ENCODE measurements around the gene PODXL2.
A peak's percentile ranks its signal among the peaks of the same experiment; 100 is the strongest.

- TF ChIP-seq ZNF274 (IDR thresholded peaks at IDR 0.05; ENCODE audit: low read depth, low read length) (no peak), MAX (IDR thresholded peaks at IDR 0.05) (no peak), SP1 (IDR thresholded peaks at IDR 0.05; ENCODE audit: low read depth) (no peak), YY1 (IDR thresholded peaks at IDR 0.05; ENCODE audit: extremely low read depth, insufficient replicate concordance, low read depth, low read length) (no peak), POLR2AphosphoS5 (IDR thresholded peaks at IDR 0.05; ENCODE audit: low read depth, low read length) (no peak), POLR2A (IDR thresholded peaks at IDR 0.05; ENCODE audit: borderline replicate concordance, extremely low read depth, insufficient read depth, insufficient read length) (no peak), CTCF (IDR thresholded peaks at IDR 0.05 in 2 of 3, conservative IDR thresholded peaks at IDR 0.05 in 1 of 3; ENCODE audit: borderline replicate concordance in 1 of 3, insufficient read depth in 1 of 3, low read depth in 2 of 3, low read length in 2 of 3) (peak; percentile 82 to 94 (median 91)), CEBPB (IDR thresholded peaks at IDR 0.05; ENCODE audit: low read depth) (no peak), JUND (IDR thresholded peaks at IDR 0.05) (no peak), TCF7L2 (IDR thresholded peaks at IDR 0.05; ENCODE audit: borderline replicate concordance, extremely low read depth, insufficient read depth, insufficient read length) (no peak), RAD21 (IDR thresholded peaks at IDR 0.05; ENCODE audit: low read depth) (peak; percentile 97), EZH2 (IDR thresholded peaks at IDR 0.05) (no peak)
Measured at GRCh38 chr3:127652246-127652995, 23.4 kb downstream of the PODXL2 start.
